ENCODE measurements around the gene ACAN. TPM values are rescaled to one million over a fixed set of nuclear protein-coding genes. Genes with fewer than 3 reads are reported as not detected.

The ACAN gene
- total RNA-seq, 2 donors from 2014 or later: 0.14 to 4.7 TPM

DNA sequence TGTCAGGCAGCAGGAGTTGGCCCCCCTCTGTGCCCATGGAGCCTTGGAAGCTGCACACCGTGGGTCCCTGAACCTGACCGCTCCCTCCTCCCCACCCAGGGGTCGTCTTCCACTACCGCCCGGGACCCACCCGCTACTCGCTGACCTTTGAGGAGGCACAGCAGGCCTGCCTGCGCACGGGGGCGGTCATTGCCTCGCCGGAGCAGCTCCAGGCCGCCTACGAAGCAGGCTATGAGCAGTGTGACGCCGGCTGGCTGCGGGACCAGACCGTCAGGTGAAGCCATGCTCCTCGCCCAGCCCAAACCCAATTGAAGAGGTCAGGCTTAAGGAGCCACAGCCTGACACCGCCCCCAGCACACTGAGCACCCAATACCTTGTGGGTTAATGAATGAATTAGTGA, 43.9 kb downstream of the ACAN start:
- Histone ChIP-seq H3K4me3 (no peak overlapping the region), H3K9me3 (no peaks in the 10 kb centered on the region), H3K27ac (no peak overlapping the region), H3K36me3 (no peaks in the 10 kb centered on the region), H3K4me1 (replicated peaks) (no peaks in the 10 kb centered on the region), H3K27me3 (replicated peaks; ENCODE audit: insufficient read depth) (no peaks in the 10 kb centered on the region)
- TF ChIP-seq, protein P1, sequence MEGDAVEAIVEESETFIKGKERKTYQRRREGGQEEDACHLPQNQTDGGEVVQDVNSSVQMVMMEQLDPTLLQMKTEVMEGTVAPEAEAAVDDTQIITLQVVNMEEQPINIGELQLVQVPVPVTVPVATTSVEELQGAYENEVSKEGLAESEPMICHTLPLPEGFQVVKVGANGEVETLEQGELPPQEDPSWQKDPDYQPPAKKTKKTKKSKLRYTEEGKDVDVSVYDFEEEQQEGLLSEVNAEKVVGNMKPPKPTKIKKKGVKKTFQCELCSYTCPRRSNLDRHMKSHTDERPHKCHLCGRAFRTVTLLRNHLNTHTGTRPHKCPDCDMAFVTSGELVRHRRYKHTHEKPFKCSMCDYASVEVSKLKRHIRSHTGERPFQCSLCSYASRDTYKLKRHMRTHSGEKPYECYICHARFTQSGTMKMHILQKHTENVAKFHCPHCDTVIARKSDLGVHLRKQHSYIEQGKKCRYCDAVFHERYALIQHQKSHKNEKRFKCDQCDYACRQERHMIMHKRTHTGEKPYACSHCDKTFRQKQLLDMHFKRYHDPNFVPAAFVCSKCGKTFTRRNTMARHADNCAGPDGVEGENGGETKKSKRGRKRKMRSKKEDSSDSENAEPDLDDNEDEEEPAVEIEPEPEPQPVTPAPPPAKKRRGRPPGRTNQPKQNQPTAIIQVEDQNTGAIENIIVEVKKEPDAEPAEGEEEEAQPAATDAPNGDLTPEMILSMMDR (IDR thresholded peaks at IDR 0.05): no peak
- TF ChIP-seq POLR2A (IDR thresholded peaks at IDR 0.05) (no peak), POLR2AphosphoS5 (IDR thresholded peaks at IDR 0.05) (no peak)
- no peak for DNase-seq (ENCODE audit: low spot score)
- 80% methylated on average over 20 of the region's 20 CpGs for WGBS
- intact Hi-C loops (cut with DNase I): no loop called here

DNA sequence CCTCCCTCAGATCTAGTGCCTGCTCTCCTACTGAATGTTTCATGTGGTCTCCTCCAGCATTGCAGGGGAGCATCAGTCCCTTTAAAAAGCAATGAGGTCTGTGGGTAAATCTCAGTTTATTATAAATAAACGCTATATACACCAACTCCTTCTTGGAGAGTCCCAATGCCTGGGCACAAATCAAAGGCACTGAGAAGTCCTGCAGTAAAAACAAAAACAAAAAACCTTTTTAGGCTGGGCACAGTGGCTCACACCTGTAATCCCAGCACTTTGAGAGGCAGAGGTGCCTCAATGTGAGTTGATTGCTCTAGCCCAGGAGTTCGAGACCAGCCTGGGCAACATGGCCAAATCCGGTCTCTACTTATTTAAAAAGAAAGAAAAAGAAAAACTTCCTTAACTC, 45.0 kb downstream of the ACAN start:
- Histone ChIP-seq H3K4me3 (no peak overlapping the region), H3K36me3 (no peaks in the 10 kb centered on the region), H3K27ac (no peak overlapping the region), H3K9me3 (no peaks in the 10 kb centered on the region), H3K4me1 (replicated peaks) (no peaks in the 10 kb centered on the region), H3K27me3 (replicated peaks; ENCODE audit: insufficient read depth) (no peaks in the 10 kb centered on the region)
- WGBS: 87% methylated on average over 3 of the region's 3 CpGs
- TF ChIP-seq, protein P1 (IDR thresholded peaks at IDR 0.05): no peak
- TF ChIP-seq POLR2A (IDR thresholded peaks at IDR 0.05) (no peak), POLR2AphosphoS5 (IDR thresholded peaks at IDR 0.05) (no peak)
- intact Hi-C loops (cut with DNase I): no loop called here
- no peak for DNase-seq (ENCODE audit: low spot score)

DNA sequence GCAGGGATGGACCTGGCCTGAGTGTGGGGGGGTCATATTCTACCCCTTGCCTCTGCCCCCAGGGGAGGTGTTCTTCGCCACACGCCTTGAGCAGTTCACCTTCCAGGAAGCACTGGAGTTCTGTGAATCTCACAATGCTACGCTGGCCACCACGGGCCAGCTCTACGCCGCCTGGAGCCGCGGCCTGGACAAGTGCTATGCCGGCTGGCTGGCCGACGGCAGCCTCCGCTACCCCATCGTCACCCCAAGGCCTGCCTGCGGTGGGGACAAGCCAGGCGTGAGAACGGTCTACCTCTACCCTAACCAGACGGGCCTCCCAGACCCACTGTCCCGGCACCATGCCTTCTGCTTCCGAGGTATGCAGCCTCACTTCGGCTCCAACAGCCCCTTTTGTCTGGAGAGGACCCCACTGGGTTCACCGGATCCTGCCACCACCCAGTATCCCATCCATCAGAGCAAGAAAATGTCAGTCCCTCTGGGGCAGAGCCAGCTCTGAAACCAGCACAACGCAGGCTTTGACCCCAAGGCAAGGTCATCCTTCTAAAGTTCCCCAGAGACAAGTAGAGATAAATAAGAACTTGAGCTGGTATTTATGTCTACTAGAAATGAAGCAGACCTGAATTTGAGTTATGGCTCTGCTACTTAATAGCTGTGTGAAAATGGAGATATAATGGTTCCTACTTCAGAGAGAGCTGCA, 46.3 kb downstream of the ACAN start:
- TF ChIP-seq POLR2AphosphoS5 (IDR thresholded peaks at IDR 0.05) (no peak), POLR2A (IDR thresholded peaks at IDR 0.05) (no peak)
- TF ChIP-seq, protein P1 (IDR thresholded peaks at IDR 0.05): no peak
- H3K36me3 ChIP-seq: no peaks in the 10 kb centered on the region
- H3K27ac ChIP-seq: no peak overlapping the region
- no peak for DNase-seq (ENCODE audit: low spot score)
- WGBS: 77% methylated on average over 22 of the region's 22 CpGs
- H3K9me3 ChIP-seq: no peaks in the 10 kb centered on the region
- H3K4me1 ChIP-seq (replicated peaks): no peaks in the 10 kb centered on the region
- intact Hi-C loops (cut with DNase I): no loop called here
- H3K27me3 ChIP-seq (replicated peaks; ENCODE audit: insufficient read depth): no peaks in the 10 kb centered on the region
- H3K4me3 ChIP-seq: no peak overlapping the region

DNA sequence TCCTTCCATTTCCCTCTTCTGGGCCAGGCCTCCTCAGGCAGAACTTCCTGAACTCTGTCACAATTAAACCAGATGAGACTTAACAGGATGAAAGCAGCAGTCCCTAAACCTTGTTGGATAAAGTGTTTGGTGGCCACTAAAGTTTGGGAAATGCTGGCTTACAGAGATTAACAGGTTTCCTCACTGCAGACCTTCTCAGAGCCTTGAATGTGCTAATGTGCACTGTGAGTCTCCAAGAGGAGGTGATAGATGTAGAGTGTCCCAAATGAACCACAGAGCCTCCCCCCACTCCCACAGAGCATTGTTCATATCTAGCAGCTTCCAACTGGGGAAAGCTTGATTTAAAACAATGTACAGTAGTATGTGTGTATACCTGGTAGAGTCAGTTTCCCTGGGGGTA, 49.2 kb downstream of the ACAN start:
- TF ChIP-seq, protein P1 (IDR thresholded peaks at IDR 0.05): no peak
- TF ChIP-seq POLR2A (IDR thresholded peaks at IDR 0.05) (no peak), POLR2AphosphoS5 (IDR thresholded peaks at IDR 0.05) (no peak)
- Histone ChIP-seq H3K4me1 (replicated peaks) (no peaks in the 10 kb centered on the region), H3K27me3 (replicated peaks; ENCODE audit: insufficient read depth) (no peaks in the 10 kb centered on the region), H3K9me3 (no peaks in the 10 kb centered on the region), H3K4me3 (no peak overlapping the region), H3K27ac (no peak overlapping the region), H3K36me3 (no peaks in the 10 kb centered on the region)
- intact Hi-C loops (cut with DNase I): no loop called here
- DNase-seq (ENCODE audit: low spot score): no peak

DNA sequence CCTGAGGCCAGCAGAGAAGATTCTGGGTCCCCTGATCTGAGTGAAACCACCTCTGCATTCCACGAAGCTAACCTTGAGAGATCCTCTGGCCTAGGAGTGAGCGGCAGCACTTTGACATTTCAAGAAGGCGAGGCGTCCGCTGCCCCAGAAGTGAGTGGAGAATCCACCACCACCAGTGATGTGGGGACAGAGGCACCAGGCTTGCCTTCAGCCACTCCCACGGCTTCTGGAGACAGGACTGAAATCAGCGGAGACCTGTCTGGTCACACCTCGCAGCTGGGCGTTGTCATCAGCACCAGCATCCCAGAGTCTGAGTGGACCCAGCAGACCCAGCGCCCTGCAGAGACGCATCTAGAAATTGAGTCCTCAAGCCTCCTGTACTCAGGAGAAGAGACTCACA, 55.7 kb downstream of the ACAN start:
- Histone ChIP-seq H3K4me3 (no peak overlapping the region), H3K36me3 (no peaks in the 10 kb centered on the region), H3K4me1 (replicated peaks) (no peaks in the 10 kb centered on the region), H3K27ac (no peak overlapping the region), H3K27me3 (replicated peaks; ENCODE audit: insufficient read depth) (no peaks in the 10 kb centered on the region), H3K9me3 (no peaks in the 10 kb centered on the region)
- WGBS: 87% methylated on average over 9 of the region's 11 CpGs
- intact Hi-C loops (cut with DNase I): no loop called here
- TF ChIP-seq POLR2AphosphoS5 (IDR thresholded peaks at IDR 0.05) (no peak), POLR2A (IDR thresholded peaks at IDR 0.05) (no peak)
- TF ChIP-seq, protein P1 (IDR thresholded peaks at IDR 0.05): no peak
- no peak for DNase-seq (ENCODE audit: low spot score)
